Measurements from ENCODE around the gene JUNB.
"Not testable (repeated sequence)": the region's sequence is repeated elsewhere in the genome, so short reads cannot be mapped to it uniquely, and the experiment has no call there.

The JUNB gene

DNA sequence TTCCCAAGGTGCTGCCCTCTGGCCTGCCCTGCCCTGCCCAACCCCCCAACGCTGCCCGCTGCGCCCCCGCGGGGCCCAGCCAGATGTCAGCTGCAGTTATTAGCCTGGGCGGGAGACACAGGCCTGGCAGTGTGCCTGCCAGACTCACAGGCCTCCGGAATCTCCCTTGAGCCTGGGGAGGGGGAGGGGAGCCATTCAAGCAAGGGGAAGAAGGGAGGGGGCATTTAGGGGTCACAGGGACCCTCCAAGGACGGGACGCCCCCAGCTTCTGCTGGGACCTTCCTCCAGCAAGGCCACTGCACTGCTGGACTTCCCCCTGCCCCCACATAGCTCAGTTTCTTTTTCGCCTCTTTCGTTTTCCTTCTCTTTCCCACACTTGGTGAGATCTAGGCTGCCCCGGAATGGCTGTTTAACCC is 2.6 kb upstream of the JUNB start:
- DNase-seq (ENCODE audit: low read depth in 1 of 2, low spot score in 1 of 2): peak in 1 of 2 donors; percentile 45

DNA sequence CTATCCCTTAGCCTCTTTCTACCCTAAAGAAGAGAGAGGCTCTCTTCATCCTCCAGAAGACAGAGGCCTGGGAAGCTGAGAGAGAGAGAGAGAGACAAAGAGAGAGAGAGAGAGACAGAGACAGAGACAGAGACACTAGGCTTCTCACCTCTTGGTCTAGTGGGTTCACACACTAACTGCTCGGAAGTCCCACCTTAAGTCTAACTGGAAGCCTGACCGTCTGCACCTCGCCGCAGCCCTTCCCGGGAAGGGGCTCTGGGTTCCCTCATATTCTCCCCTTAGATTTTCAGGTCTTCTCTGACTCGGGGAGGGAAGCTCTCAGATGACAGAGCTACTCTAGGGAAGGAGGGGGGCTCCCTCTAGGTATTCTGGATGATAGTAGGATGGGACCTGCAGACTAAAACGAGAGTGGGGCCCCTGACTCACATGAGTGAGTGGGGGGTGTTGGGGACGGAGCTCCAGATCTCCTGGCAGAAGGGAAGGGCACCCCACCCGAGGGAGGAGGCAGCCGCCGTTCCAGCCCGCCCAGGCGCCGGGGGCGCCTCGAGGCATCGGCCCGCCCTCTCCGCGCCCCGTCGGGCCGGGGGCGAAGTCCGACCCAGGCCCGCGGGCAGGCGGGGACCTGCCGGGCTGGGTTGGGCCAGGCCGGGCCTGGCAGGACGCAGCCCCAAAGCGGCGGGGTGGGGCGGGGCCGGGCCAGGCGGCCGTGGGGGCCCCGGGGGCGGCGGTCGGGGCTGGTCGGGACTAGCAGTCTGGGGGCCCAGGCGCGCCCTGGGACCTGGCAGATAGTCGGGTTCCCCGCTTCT is 2.0 kb upstream of the JUNB start:
- DNase-seq (ENCODE audit: low read depth in 1 of 2, low spot score in 1 of 2): no peak

DNA sequence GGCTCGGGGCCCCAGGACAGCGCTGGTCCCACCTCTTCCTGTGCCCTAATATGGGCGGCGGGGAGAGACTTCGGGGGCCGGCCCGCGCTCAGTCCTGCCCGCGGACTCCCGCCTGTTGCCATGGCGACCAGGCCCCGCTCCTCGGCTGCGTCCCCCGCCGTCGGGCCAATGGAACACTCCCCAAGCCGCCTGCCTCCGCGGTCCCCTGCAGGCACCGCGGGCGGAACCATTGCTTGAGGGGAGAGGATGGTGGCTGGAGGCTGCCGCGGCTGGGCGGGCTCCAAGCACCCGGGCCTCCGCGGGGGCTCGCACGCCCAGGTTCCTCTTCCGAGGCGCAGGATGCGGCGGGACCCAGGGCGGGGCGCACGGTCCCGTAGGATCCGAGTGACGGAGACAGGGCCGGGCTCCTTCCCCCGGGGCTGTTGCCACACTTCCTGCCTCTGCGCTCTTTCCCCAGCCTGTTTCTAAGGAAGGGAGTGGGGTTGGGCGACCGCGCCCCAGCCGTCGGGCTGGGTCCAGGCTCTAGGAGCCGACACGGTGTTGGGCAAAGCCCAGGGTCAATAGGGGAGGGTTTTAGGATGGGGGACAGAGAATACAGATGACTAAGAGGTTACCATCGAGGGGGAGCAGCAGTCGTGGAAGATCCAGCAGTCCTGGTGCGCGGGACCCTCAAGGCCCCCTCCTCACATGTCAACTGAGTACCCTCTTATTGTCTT is 1.2 kb upstream of the JUNB start:
- DNase-seq (ENCODE audit: low read depth in 1 of 2, low spot score in 1 of 2): peak; percentile 71 to 90

DNA sequence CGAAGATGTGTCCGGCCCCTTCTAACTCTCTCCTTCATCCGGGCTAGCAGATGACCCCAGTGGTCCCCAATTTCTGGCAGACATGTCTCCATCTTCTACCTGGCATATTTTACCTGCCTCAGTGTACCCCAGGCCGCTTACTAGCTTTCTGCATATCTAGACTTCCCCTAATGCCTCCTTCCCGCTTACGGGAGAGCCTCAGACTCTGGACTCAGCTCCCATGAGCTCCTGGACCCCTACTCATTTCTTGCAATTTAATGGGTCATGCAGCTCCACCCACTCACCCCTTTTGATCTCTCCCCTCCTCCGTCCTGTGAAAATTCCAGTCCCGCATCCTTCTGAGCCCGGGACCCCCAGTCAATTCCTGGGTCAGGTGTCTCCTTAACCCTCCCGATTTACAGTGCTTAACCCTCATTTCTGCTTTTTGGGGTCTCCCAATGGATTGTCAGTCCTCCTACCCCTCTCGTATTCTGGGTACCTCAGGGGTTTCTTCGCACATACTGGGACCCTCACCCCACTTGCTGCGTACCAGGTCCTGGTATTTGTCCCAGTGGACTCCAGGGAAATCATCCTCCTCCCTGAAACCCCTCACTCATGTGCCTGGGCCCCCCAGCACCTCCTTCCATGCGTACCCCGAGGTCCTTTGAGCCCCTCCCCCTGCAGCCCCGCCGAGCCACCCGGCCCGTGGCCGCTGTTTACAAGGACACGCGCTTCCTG is 500 bp upstream of the JUNB start:
- DNase-seq (ENCODE audit: low read depth in 1 of 2, low spot score in 1 of 2): no peak

DNA sequence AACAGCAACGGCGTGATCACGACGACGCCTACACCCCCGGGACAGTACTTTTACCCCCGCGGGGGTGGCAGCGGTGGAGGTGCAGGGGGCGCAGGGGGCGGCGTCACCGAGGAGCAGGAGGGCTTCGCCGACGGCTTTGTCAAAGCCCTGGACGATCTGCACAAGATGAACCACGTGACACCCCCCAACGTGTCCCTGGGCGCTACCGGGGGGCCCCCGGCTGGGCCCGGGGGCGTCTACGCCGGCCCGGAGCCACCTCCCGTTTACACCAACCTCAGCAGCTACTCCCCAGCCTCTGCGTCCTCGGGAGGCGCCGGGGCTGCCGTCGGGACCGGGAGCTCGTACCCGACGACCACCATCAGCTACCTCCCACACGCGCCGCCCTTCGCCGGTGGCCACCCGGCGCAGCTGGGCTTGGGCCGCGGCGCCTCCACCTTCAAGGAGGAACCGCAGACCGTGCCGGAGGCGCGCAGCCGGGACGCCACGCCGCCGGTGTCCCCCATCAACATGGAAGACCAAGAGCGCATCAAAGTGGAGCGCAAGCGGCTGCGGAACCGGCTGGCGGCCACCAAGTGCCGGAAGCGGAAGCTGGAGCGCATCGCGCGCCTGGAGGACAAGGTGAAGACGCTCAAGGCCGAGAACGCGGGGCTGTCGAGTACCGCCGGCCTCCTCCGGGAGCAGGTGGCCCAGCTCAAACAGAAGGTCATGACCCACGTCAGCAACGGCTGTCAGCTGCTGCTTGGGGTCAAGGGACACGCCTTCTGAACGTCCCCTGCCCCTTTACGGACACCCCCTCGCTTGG is 966 bp downstream of the JUNB start:
- peak; percentile 60 to 61 for DNase-seq (ENCODE audit: low read depth in 1 of 2, low spot score in 1 of 2)

DNA sequence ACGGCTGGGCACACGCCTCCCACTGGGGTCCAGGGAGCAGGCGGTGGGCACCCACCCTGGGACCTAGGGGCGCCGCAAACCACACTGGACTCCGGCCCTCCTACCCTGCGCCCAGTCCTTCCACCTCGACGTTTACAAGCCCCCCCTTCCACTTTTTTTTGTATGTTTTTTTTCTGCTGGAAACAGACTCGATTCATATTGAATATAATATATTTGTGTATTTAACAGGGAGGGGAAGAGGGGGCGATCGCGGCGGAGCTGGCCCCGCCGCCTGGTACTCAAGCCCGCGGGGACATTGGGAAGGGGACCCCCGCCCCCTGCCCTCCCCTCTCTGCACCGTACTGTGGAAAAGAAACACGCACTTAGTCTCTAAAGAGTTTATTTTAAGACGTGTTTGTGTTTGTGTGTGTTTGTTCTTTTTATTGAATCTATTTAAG is 1.6 kb downstream of the JUNB start:
- no peak for DNase-seq (ENCODE audit: low read depth in 1 of 2, low spot score in 1 of 2)

DNA sequence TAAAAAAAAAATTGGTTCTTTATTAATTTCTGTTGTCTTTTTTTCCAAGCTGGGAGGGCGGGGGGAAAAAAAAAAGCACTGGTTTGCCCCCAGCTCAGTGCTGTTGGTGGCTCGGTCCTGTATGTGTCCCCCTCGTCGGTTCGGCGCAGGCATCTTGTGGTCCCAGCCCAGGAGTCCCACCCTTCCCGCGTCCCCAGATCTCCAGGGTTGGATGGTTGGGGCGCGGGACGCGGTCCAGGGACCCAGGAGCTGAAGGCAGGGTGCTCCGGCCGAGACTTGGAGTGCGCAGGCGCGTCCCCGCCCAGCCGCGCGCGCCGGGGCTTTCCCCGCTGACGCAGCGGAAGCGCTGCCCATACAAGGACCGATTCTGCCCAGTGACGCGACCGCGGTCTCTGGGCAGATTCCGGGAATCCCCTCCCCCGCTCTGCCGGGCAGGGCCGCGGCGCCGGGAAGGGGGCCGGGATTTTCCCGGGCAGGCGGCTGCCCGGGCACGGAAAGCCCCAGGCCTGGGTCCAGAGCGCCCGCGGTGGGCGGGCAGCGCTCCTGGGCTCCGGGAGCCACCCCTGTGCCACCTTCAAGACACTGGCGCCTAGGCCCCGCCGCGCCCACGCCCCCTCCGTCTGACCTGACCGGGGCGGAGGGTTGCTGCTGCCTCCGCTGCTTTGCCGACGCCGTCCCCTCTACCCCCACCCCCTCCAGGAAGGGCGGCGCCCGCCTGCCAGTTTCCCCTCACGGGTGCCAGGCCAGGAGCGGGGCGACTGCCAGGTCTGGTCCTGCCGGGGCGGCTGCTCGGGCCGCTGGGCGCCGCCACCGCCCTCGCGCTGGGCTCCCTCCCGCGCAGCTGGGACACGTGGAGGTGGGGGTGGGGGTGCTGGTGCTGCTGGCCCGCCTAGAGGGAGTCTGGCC is 2.3 kb downstream of the JUNB start:
- peak; percentile 80 to 92 for DNase-seq (ENCODE audit: low read depth in 1 of 2, low spot score in 1 of 2)

DNA sequence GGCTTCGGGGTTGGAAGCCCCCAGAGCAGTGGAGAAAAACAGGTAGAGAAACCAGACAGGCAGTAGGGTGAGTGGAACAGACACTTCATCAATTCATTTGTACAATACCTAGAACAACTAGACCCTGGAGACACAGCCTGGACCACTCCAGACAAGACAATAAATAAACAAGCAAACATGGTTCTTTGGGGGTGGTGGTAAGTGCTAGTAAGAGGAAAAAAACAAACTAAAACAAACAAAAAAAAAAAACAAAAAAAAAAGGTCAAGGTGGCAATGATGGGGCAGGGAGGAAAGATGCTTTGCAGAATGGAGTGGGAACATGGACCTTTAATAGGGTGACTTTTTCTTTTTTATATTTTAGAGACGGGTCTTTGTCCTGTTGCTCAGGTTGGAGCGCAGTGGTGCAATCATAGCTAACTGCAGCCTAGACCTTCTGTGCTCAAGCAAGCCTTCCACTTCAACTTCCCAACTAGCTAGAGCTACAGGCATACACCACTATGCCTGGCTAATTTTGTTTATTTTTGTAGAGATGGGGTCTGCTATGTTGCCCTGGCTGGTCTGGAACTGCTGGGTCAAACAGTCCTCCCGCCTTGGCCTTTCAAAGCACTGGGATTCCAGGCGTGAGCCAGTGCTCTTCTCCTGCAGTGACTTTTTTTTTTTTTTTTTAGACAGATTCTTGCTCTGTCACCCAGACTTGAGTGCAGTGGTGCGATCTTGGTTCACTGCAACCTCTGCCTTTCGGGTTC is 3.1 kb downstream of the JUNB start:
- no peak for DNase-seq (ENCODE audit: low read depth in 1 of 2, low spot score in 1 of 2)

DNA sequence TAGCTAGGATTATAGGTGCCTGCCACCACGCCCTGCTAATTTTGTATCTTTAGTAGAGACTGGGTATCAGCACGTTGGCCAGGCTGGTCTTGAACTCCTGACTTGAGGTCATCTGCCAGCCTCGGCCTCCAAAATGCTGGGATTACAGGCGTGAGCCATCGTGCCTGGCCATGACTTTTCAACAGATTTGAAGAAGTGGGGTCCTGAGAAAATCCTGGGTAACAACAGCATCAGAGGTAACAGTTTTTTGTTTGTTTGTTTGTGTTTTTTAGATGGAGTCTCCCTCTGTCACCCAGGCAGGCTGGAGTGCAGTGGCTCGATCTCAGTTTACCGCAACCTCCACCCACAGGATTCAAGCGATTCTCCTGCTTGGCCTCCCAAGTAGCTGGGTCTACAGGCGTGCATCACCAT is 3.7 kb downstream of the JUNB start:
- no peak for DNase-seq (ENCODE audit: low read depth in 1 of 2, low spot score in 1 of 2)

DNA sequence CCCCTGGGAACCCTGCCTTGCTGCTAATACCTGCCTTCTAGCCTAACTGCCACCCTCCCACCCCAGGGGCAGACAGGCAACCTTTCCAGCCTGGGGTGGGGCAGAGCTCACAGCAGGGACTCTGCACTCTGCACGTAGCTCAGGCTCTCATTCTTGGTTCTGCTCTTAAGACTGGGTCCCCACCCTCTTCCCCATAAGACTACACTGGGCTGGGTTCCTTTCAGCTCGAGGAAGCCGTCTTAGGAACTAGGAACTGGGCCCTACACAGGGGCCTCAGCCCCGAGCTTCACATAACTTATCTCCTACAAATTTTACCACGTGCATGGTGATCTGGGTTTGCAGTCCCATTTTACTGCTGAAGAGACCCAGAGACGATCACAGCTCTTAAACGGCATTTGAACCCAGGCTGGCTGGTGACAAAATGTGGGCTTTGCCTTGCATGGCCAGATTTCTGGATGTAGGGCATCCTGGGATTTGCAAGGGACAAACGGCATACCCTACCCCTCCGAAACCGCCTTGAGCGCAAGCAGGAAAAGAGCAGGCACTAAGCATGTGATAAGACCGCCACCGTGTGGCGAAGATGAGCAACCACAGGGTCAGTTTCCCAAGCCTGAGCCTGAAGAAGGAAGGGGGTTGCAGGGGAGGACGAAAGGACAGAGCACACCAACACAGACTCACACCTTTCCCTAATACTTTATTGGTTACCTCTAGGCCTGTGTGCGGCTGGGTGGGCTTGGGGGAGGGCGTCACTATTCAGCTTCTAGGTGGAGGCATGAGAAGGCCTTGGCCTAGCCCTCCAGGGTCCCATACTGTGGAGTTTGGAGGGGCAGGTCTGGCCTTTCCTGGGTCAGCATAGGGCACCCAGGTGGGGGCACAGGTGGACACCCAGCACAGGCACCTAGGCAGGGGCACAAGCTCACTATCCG is 5.1 kb downstream of the JUNB start:
- DNase-seq (ENCODE audit: low read depth in 1 of 2, low spot score in 1 of 2): peak; percentile 55 to 63

DNA sequence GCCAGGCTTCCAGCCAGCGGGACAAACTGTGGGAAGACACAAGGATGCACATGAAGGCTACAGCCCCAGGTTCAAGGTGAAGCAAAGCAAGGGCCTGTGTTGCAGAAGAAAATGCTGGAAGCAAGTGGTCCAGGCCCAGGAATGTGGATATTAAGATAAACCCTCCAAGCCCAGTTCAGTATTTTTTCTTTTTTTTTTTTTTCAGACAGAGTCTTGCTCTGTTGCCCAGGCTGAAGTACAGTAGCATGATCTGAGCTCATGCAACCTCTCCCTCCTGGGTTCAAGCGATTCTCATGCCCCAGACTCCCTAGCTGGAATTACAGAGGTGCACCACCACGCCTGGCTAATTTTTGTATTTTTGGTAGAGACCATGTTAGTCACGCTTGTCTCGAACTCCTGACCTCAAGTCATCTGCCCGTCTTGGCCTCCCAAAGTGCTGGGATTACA is 5.9 kb downstream of the JUNB start:
- DNase-seq (ENCODE audit: low read depth in 1 of 2, low spot score in 1 of 2): no peak

DNA sequence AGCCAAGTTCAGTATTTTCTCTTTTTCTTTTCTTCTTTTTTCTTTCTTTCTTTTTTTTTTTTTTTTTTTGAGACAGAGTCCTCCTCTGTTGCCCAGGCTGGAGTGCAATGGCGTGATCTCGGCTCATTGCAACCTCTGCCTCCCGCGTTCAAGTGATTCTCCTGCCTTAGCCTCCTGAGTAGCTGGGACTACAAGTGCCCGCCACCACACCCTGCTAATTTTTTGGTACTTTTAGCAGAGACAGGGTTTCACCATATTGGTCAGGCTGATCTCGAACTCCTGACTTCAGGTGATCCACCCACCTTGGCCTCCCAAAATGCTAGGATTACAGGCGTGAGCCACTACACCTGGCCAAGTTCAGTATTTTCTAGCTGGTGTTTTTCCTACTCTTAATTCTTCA is 6.3 kb downstream of the JUNB start:
- DNase-seq (ENCODE audit: low read depth in 1 of 2, low spot score in 1 of 2): not testable (repeated sequence)

DNA sequence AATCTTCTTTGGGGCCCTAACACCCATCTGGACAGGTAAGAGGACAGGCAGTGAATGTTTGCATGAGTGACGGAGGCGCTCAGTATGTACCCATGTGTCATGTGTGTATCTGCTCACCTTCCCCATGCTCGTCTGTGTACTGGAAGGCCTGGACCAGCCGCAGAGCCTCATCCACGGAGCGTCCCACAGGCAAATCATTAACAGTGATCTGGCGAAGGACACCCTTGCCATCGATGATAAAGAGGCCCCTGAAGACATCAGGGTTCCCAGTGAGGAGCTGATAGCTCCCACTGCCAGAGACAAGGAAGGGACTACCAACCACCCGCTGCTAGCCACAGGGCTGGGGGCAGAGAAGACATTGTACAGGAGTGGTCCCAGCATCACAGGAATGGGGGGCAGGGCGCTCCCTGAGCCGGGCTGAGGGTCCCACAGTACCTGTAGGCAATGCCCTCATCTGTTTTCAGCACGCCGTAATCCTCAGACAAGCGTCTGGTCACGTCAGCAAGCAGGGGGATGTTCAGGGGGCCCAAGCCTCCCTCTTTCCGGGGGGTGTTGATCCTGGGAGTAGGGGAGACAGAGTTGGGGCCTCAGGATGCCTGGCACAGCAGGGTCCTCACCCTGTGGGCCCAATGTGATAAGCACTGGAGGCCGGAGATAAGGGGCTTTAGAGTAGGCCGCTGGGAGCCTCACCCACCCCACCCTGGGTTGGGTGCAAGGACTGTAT is 8.6 kb downstream of the JUNB start:
- DNase-seq (ENCODE audit: low read depth in 1 of 2, low spot score in 1 of 2): no peak

DNA sequence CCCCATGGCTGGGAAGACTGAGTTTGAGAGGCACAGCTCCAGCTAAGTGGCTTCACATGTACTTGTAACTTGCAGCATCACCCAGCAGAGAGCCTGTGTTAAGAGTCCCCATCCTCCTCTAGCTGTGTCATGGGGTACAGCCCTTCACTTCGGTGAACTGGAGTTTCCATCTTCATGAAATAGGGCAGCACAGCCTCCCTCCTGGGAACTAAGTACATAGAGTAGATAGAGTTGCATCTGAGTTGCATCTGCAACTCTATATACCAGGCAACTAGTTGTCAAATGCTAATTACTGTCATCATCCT is 9.1 kb downstream of the JUNB start:
- no peak for DNase-seq (ENCODE audit: low read depth in 1 of 2, low spot score in 1 of 2)

DNA sequence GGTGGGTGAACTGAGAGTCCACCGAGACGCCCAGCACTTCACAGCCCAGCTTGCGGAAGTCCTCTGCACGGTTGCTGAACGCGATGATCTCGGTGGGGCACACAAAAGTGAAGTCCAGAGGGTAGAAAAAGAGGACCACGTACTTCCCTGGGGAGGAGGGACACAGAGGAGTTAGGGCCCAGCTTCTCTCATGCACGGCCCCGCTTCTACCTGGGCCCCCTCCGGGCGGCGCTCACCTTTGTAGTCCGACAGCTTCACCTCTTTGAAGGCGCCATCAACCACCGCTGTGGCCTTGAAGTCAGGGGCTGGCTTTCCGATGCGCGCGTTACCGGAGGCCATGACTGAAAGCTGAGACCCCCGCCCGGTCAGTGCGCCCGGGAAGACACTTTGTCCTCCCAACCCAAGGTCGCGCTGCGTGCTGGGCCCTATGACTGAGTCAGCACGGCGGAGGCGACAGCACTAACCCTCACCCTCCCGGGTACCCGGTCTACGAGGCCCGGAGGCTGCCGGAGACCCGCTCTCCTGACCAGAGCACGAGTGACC is 9.7 kb downstream of the JUNB start:
- DNase-seq (ENCODE audit: low read depth in 1 of 2, low spot score in 1 of 2): no peak

DNA sequence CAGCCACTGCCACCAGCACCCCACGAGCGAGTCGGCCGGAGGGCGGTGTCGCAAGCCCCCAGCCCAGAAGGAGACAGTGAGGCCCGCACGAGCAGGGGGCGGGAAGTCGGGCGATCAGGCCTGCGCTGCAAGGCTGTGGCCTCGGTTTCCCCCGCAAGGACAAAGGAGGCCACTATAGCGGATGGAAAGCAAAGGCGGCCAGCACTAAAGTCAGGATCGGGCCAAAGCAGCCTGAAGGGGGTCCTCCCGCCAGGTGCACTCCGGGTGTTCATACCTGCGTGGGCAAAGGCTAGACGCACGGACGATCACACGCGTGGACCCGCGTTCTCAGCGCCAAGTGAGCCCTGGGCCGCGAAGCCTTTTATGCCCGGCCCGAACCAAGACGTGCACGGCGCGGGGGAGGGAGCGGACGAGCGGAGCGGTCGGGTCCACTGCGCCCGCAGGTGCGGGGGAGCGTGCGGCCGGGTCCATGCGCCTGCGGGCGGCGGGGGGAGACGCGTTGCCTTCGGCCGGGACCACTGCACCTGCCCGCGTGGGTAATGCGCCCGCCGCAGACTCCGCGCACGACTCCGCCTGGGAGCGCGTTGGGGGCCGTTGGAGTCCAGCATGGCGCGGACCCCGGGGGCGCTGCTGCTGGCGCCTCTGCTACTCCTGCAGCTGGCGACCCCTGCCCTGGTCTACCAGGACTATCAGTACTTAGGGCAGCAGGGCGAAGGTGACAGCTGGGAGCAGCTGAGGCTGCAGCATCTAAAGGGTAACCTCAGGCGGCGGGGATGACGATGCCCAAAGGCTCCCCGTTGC is 10.4 kb downstream of the JUNB start, which contains the start of the genes PRDX2 and THSD8:
PRDX2 (minus strand) TSS at position 335 of the 801 bp plus-strand sequence. CDS start 539 bp downstream, outside the sequence.
THSD8 (plus strand) TSS at position 604 of the 801 bp plus-strand sequence; CDS start at position 607, 3 bp downstream.
- peak; percentile 63 to 64 for DNase-seq (ENCODE audit: low read depth in 1 of 2, low spot score in 1 of 2)

Measured in activated T-helper 1 cell treated with anti-CD3 and anti-CD28 coated beads, Interleukin-2, amount 50 U/mL, for 16 hours (primary cell).